WERI-Rb-1 (cell line): ENCODE data around the gene SCTR.

Experiments used
- DNase-seq: peaks from one replicate; pipeline ENCODE4 v3.0.0-alpha.2; 2020
- H3K27ac ChIP-seq: fragments of 250-450 bp; sonication (Bioruptor Pico); 2 replicates; pipeline ENCODE4 v1.5.1; 2020; ENCODE audit warnings: mild to moderate bottlenecking, moderate library complexity
- H3K27me3 ChIP-seq: fragments of 250-450 bp; sonication (Bioruptor Pico); 2 replicates; pipeline ENCODE4 v1.5.1; 2021; ENCODE audit warnings: mild to moderate bottlenecking, low read depth, moderate library complexity; ENCODE audit not compliant: insufficient read depth, severe bottlenecking
- H3K36me3 ChIP-seq: fragments of 250-450 bp; sonication (Bioruptor Pico); 2 replicates; pipeline ENCODE4 v1.5.1; 2020; ENCODE audit warnings: mild to moderate bottlenecking, moderate library complexity
- H3K4me3 ChIP-seq: 2 replicates; pipeline ENCODE4 v1.5.1; 2011; ENCODE audit warnings: low read depth, mild to moderate bottlenecking, control low read depth, low read length
- H3K9me3 ChIP-seq: fragments of 250-450 bp; sonication (Bioruptor Pico); 2 replicates; pipeline ENCODE4 v1.5.1; 2021; ENCODE audit warnings: mild to moderate bottlenecking, moderate library complexity; ENCODE audit not compliant: severe bottlenecking
- CTCF ChIP-seq: IDR thresholded peaks from 2 replicates; pipeline ENCODE4 v1.5.1; 2011; ENCODE audit warnings: low read depth, mild to moderate bottlenecking, control low read depth, inconsistent platforms, low read length

SCTR gene

DNA sequence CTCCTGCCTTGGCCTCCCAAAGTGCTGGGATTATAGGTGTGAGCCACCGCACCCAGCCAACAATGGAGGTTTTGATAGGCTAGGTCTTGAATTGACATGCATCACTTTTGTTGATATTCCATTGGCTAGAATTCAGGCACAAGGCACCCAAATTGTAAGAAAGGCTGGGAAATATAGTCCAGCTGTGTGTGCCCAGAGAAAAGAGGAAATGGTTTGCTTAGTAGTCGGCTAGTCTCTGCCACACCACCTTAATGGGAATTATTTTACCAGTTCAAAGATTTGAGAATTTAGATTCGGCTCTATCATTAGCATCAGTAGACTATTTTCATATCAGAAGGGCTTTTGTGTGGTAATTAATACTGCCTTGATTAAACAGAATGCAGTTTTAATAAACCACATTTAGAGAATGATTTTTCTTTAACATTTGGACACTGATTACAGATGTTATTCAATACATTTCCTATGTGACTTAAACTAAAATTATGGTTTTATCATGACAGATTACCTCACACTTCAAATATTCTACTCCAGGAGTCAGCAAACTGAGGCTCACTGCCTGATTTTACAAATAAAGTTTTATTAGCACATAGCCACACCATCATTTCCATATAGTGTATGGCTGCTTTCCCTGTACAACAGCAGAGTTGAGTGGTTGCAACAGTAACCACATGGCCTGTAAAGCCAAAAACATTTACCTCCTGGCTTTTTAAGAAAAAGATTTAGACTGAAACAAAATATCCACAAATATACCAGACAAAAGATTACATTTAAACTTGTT is 130.1 kb downstream of the SCTR start:
- TF ChIP-seq CTCF = no peak
- no peak for DNase-seq

More for the DNA sequence above, 130.1 kb downstream of the SCTR start:
- Histone ChIP-seq H3K9me3 (no peaks in the 10 kb centered on the region), H3K36me3 (no peaks in the 10 kb centered on the region), H3K27ac (no peak overlapping the region), H3K27me3 (no peaks in the 10 kb centered on the region), H3K4me3 (no peak overlapping the region)
